Measurements from ENCODE around the gene GRM7. TPM values are rescaled to one million over a fixed set of nuclear protein-coding genes. Genes with fewer than 3 reads are reported as not detected.

GRM7 gene
- total RNA-seq, 1 experiment from 2014 or later = 0.28 TPM

- Histone ChIP-seq H3K4me2 (ENCODE audit: insufficient read depth, insufficient read length, low read length) (no peak overlapping the region), H2BK5ac (ENCODE audit: insufficient read length, low read length) (no peak overlapping the region), H3K27me3 (ENCODE audit: insufficient read depth, low read length) (no peaks in the 10 kb centered on the region), H3K4ac (ENCODE audit: low read depth, low read length) (no peak overlapping the region), H4K8ac (replicated peaks; ENCODE audit: insufficient read length, low read depth, low read length) (no peak overlapping the region), H3K4me1 (ENCODE audit: insufficient read depth, low read length) (no peaks in the 10 kb centered on the region), H3K9ac (ENCODE audit: extremely low read depth, insufficient read length, low read length) (no peak overlapping the region), H2BK15ac (ENCODE audit: low read depth, low read length) (no peak overlapping the region), H2BK12ac (ENCODE audit: insufficient read length, low read depth, low read length) (no peak overlapping the region), H3K56ac (ENCODE audit: insufficient read length, low read depth, low read length) (no peak overlapping the region), H3K9me3 (ENCODE audit: control insufficient read depth, low read depth, low read length) (no peaks in the 10 kb centered on the region), H2AFZ (ENCODE audit: low read length) (no peak overlapping the region), H2AK5ac (ENCODE audit: insufficient read length, low read length) (no peak overlapping the region), H2BK20ac (ENCODE audit: low read depth, low read length, poor library complexity, severe bottlenecking) (no peak overlapping the region), H4K5ac (ENCODE audit: insufficient read length, low read depth, low read length) (no peak overlapping the region), H4K91ac (ENCODE audit: insufficient read length, low read depth, low read length) (no peak overlapping the region), H3K18ac (ENCODE audit: insufficient read length, low read depth, low read length) (no peak overlapping the region), H3K27ac (ENCODE audit: insufficient read length, low read depth, low read length) (no peak overlapping the region), H3K79me2 (ENCODE audit: insufficient read depth, low read length) (no peaks in the 10 kb centered on the region), H3T11ph (ENCODE audit: low read length) (no peak overlapping the region), H2BK120ac (ENCODE audit: low read depth, low read length, poor library complexity, severe bottlenecking) (no peak overlapping the region), H3K23ac (ENCODE audit: insufficient read length, low read depth, low read length) (no peak overlapping the region), H3K23me2 (ENCODE audit: insufficient read length, low read depth, low read length, poor library complexity, severe bottlenecking) (no peaks in the 10 kb centered on the region), H3K14ac (ENCODE audit: insufficient read depth, low read length) (no peak overlapping the region), H4K20me1 (ENCODE audit: control insufficient read depth, insufficient read depth, insufficient read length) (no peaks in the 10 kb centered on the region), H3K79me1 (ENCODE audit: insufficient read depth, low read depth, low read length, poor library complexity, severe bottlenecking) (no peaks in the 10 kb centered on the region)
- Mint-ChIP-seq H3K27me3 (ENCODE audit: low read depth) (no peaks in the 10 kb centered on the region; the same call in 1 of the 2 replicates), H3K4me3 (no peak overlapping the region), H3K9me3 (no peaks in the 10 kb centered on the region), H3K36me3 (ENCODE audit: insufficient read depth in 1 of 3, low read depth in 3 of 3) (no peaks in the 10 kb centered on the region), H3K4me1 (no peaks in the 10 kb centered on the region), H3K27ac (no peak overlapping the region)
- TF ChIP-seq CTCF (conservative IDR thresholded peaks at IDR 0.05) = peak; percentile 89
- no CpG with 5 or more reads among the region's 8 CpGs for WGBS (ENCODE audit: extremely low coverage, insufficient read length, low lambda C conversion rate)
- peak; percentile 63 for DNase-seq
These were observed 283.9 kb downstream of the GRM7 start for GRCh38 chr3:7144697-7145308.
